Left lung (tissue), 10 donors: ENCODE results near the gene ABI1. TPM values are rescaled to one million over a fixed set of nuclear protein-coding genes. Genes with fewer than 3 reads are reported as not detected.
"Not testable (repeated sequence)": the region's sequence is repeated elsewhere in the genome, so short reads cannot be mapped to it uniquely, and the experiment has no call there.

ENCODE experiments used
- ATAC-seq: fragments of 200-7000 bp; cut with Tn5 transposase; one replicate; pipeline ENCODE4 v1.9.1; 2020; ENCODE audit warnings: moderate library complexity
- DNase-seq, 4 donors: peaks; one replicate each; pipeline ENCODE4 v3.0.0-alpha.2; 2013 to 2020
- H3K27ac ChIP-seq, 2 donors: fragments of 200-600 bp; sonication (generic) in 1 of 2; one replicate each; pipeline versions ENCODE4 v1.5.0 to v1.8.0; 2020 to 2021
- H3K27me3 ChIP-seq, 2 donors: fragments of 200-600 bp; sonication (generic) in 1 of 2; one replicate each; pipeline versions ENCODE4 v1.5.0 to v1.8.0; 2020 to 2021
- H3K36me3 ChIP-seq, 2 donors: fragments of 200-600 bp; sonication (generic) in 1 of 2; one replicate each; pipeline versions ENCODE4 v1.5.0 to v1.8.0; 2020 to 2021
- H3K4me1 ChIP-seq, 2 donors: fragments of 200-600 bp; one replicate each; pipeline ENCODE4 v1.8.0; 2021
- H3K4me3 ChIP-seq, 2 donors: fragments of 200-600 bp; sonication (generic) in 1 of 2; one replicate each; pipeline versions ENCODE4 v1.5.0 to v1.8.0; 2020 to 2021; ENCODE audit warnings: mild to moderate bottlenecking in 1 of 2
- H3K9me3 ChIP-seq, 2 donors: fragments of 200-600 bp; sonication (generic) in 1 of 2; one replicate each; pipeline versions ENCODE4 v1.5.0 to v1.8.0; 2020 to 2021
- intact Hi-C, 2 donors: fragments of 100-400 bp; cut with DNase I; formaldehyde crosslinking; loops; one replicate each; pipeline versions ENCODE4 v1.11.2 to v1.14.2; 2022
- polyA plus RNA-seq, 6 donors: library from polyadenylated mRNA; unstranded; fragments of 120-200 nt; gene quantifications; one replicate each; pipeline ENCODE4 v1.2.1, GENCODE V29; 2013; ENCODE audit not compliant: insufficient read length in 6 of 6
- total RNA-seq, 2 donors: library from RNA; stranded (reverse); fragmentation: NEBNext Ultra II Directional; extraction: Animal tissue kit (Norgen Biotek cat#: 25700); gene quantifications; one replicate each; pipeline ENCODE4 v1.2.1, GENCODE V29; 2021
- TF ChIP-seq, protein P1 (sequence below), 2 donors: fragments of 200-600 bp; sonication (generic) in 1 of 2; IDR thresholded peaks; one replicate each; pipeline versions ENCODE4 v1.5.0 to v1.8.0; 2021; ENCODE audit warnings: antibody characterized with exemption in 2 of 2
- donor health status: DM: no; HTN: yes; CAD: no.
- donor health status: DM: no; HTN: no; CAD: no.

Gene ABI1
- total and polyA plus RNA-seq, 8 donors: 46.8 to 71.6 (median 63.1) TPM

DNA sequence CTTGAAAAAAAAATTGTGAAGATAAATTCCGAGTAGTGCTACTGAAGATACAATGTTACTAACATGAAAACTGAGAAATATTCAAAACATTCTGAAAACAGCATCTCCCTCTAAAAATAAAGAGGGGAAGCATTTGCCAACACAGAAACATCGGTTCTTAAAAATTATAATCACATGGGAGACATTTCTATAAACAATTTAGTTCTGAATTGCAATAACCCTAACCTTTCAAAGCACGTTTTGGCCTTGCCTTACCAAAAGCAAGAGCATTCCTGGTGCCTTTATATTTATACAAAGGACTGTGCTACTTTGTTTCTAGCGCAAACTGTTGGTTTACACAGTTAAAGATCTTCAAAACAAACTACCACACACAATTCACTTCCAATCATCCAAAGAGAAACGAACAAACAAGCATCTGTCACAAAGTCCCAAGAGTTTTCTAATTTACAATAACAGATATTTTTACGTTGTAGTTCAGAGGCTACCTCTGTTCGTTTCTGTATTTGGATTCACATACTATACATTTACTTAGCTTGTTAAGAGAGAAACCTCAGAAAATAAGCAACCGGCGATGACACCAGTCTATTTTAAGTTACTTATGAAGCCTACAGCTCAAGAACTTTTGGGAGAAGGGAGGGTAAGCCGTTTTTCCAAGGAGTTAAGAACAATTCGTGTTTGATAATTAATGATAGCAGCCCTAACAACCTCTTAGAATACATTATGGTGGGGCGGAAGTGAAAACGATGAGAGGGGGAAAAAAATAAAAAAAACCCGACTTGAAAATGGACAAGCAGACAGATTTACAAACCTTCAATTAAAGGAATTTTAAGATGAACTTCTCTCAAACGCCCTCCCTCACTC lies 1.3 kb downstream of the ABI1 start:
- peak overlapping the region; percentile 99 for H3K27ac ChIP-seq
- ATAC-seq: no peak
- no peaks in the 10 kb centered on the region for H3K9me3 ChIP-seq
- H3K4me3 ChIP-seq: peak overlapping the region; percentile 90 to 99
- no peaks in the 10 kb centered on the region for H3K36me3 ChIP-seq
- H3K27me3 ChIP-seq: no peaks in the 10 kb centered on the region
- H3K4me1 ChIP-seq: peaks cover 15 to 56% of the 10 kb centered on the region in 2 donors
- DNase-seq: peak in 1 of 4 donors; percentile 8
- intact Hi-C loops: no loop called here
- TF ChIP-seq, protein P1, sequence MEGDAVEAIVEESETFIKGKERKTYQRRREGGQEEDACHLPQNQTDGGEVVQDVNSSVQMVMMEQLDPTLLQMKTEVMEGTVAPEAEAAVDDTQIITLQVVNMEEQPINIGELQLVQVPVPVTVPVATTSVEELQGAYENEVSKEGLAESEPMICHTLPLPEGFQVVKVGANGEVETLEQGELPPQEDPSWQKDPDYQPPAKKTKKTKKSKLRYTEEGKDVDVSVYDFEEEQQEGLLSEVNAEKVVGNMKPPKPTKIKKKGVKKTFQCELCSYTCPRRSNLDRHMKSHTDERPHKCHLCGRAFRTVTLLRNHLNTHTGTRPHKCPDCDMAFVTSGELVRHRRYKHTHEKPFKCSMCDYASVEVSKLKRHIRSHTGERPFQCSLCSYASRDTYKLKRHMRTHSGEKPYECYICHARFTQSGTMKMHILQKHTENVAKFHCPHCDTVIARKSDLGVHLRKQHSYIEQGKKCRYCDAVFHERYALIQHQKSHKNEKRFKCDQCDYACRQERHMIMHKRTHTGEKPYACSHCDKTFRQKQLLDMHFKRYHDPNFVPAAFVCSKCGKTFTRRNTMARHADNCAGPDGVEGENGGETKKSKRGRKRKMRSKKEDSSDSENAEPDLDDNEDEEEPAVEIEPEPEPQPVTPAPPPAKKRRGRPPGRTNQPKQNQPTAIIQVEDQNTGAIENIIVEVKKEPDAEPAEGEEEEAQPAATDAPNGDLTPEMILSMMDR (IDR thresholded peaks at IDR 0.05): no peak

DNA sequence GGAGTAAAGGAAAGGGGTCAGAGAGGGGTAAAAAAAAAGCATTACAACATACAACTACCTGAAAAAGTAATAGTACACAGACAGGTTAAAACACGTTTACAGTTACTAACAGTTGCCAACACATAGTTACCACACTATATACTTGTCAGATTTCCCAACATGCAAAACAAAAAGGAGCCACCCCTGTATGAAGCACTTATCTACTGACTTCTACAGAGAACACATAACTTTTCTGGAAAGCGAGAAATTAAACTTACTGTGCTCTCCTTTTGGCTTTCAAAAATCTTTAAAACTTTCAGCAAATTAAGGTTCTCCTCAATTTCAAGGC lies 2.1 kb downstream of the ABI1 start:
- intact Hi-C loops: no loop called here
- peaks cover 15 to 61% of the 10 kb centered on the region in 2 donors for H3K4me1 ChIP-seq
- H3K27ac ChIP-seq: peak overlapping the region; percentile 99
- TF ChIP-seq, protein P1 (IDR thresholded peaks at IDR 0.05): no peak
- H3K36me3 ChIP-seq: no peaks in the 10 kb centered on the region
- no peak for ATAC-seq
- H3K4me3 ChIP-seq: peak overlapping the region in 1 of 2 donors; percentile 99
- no peaks in the 10 kb centered on the region for H3K9me3 ChIP-seq
- peak in 1 of 4 donors; percentile 19 for DNase-seq
- H3K27me3 ChIP-seq: no peaks in the 10 kb centered on the region

DNA sequence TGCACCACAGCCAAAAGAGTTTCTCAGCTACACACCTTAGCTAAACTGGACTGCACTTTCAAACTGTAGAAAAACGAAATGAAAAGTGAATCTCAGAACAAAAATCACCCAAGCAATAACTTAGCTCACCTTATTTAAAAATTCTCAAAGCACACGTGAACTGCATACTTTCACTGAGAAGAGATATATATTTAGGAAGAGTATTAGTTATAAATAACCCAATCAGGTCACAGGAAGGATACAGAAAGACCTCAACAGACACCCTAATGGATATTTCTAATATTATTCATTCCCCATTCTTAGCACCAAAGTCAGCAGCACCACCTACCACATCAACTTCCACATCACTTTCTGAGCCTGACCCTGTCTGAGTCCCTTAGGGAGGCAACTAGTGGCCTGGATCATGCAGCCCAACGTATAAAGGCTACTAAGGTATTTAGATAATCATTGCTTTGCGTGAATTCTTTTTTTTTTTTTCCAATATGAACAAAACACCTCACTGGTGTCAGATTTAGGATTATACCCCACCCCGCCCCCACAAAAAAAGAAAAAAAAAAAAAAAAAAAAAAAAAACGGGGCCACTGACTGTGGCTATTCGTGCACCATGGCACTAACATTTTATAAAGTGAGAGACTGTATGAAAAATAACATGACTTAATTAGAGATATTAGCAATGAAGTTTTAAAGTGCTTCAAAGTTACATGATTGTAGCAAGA lies 2.6 kb downstream of the ABI1 start:
- intact Hi-C loops: no loop called here
- DNase-seq (no peak), ATAC-seq (no peak)
- TF ChIP-seq, protein P1 (IDR thresholded peaks at IDR 0.05): no peak
- H3K36me3 ChIP-seq: no peaks in the 10 kb centered on the region
- no peaks in the 10 kb centered on the region for H3K27me3 ChIP-seq
- H3K9me3 ChIP-seq: no peaks in the 10 kb centered on the region
- peak overlapping the region in 1 of 2 donors; percentile 99 for H3K4me3 ChIP-seq
- H3K4me1 ChIP-seq: peaks cover 15 to 61% of the 10 kb centered on the region in 2 donors
- H3K27ac ChIP-seq: peak overlapping the region; percentile 99

DNA sequence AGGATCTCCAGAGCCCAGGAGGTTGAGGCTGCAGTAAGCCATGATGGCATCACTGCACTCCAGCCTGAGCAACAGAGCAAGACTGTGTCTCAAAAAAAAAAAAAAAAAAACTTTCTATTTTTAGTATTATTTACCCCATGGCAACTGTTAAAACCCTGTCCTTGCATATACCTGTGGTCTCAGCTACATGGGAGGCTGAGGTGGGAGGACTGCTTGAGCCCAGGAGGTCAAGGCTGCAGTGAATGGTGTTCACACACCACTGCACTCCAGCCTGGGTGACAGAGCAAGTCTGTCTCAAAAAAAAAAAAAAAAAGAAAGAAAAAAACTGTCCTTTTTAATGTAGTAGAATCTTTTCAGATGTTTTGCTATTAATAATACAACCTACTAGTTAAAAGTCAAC lies 3.2 kb downstream of the ABI1 start:
- intact Hi-C loops, ATAC-seq, H3K9me3 ChIP-seq, H3K27me3 ChIP-seq, H3K36me3 ChIP-seq, DNase-seq: not testable (repeated sequence)
- peak overlapping the region in 1 of 2 donors; percentile 99 for H3K27ac ChIP-seq
- H3K4me1 ChIP-seq: peaks cover 15 to 61% of the 10 kb centered on the region in 2 donors
- peak overlapping the region in 1 of 2 donors; percentile 99 for H3K4me3 ChIP-seq

DNA sequence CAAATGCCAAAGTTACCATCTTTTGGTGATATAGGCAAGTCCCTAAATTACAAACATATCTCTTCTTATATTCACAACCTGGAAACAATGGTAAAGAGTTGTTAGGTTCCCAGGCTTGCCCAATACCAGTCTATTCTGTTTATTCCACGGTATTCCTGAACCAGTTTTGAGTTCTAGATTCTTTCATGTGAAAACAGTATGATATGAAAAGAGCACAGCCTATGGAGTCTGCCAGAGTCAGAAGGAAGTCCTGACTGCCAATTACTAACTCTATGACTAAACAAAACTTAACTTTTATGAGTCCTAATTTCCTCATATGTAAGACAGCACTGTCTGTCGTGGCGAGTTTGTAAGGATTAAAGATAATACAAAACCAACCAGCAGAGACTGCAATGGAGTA lies 5.6 kb downstream of the ABI1 start:
- ATAC-seq: no peak

More for the DNA sequence above, 5.6 kb downstream of the ABI1 start:
- intact Hi-C loops: no loop called here
- Histone ChIP-seq H3K4me1 (peaks cover 15 to 70% of the 10 kb centered on the region in 2 donors), H3K4me3 (no peak overlapping the region), H3K27ac (no peak overlapping the region), H3K27me3 (no peaks in the 10 kb centered on the region), H3K36me3 (no peaks in the 10 kb centered on the region), H3K9me3 (no peaks in the 10 kb centered on the region)
- TF ChIP-seq, protein P1 (IDR thresholded peaks at IDR 0.05): no peak
- DNase-seq: no peak
